Dendritic cell treated with granulocyte-macrophage colony-stimulating factor and Interleukin-4, amounts not matched to agents 40 ng/mL and 50 ng/mL, for 4 days (primary cell): ENCODE data around the gene ECHS1.
"Not testable (repeated sequence)": the region's sequence is repeated elsewhere in the genome, so short reads cannot be mapped to it uniquely, and the experiment has no call there.

ENCODE experiments used
- H3K27ac Mint-ChIP-seq: one replicate; pipeline ENCODE4 v1.8.0; 2022; ENCODE audit warnings: mild to moderate bottlenecking, mixed read lengths
- H3K27me3 Mint-ChIP-seq: one replicate; pipeline ENCODE4 v1.8.0; 2022; ENCODE audit warnings: mild to moderate bottlenecking, mixed read lengths
- H3K36me3 Mint-ChIP-seq: one replicate; pipeline ENCODE4 v1.8.0; 2022; ENCODE audit warnings: low read depth, mixed read lengths
- H3K4me1 Mint-ChIP-seq: one replicate; pipeline ENCODE4 v1.8.0; 2022; ENCODE audit warnings: low read depth, mixed read lengths
- H3K4me3 Mint-ChIP-seq: one replicate; pipeline ENCODE4 v1.8.0; 2022; ENCODE audit warnings: mild to moderate bottlenecking, moderate library complexity, mixed read lengths
- H3K9me3 Mint-ChIP-seq: one replicate; pipeline ENCODE4 v1.8.0; 2022; ENCODE audit warnings: mixed read lengths
- intact Hi-C: fragments of 100-400 bp; cut with micrococcal nuclease; formaldehyde crosslinking; loops from one replicate; pipeline ENCODE4 v1.15.0; 2022

ECHS1 gene

GRCh38 chr10:133327651-133328357 lies 45.4 kb downstream of the ECHS1 start:
- Mint-ChIP-seq H3K4me1 (peaks cover 25% of the 10 kb centered on the region), H3K27ac (no peak overlapping the region), H3K27me3 (peaks cover 84% of the 10 kb centered on the region), H3K36me3 (no peaks in the 10 kb centered on the region), H3K9me3 (no peaks in the 10 kb centered on the region), H3K4me3 (no peak overlapping the region)
- intact Hi-C loops = loop anchor here (5.0 kb wide), 1 partner anchor 189 kb away; no protein-coding TSS in a partner anchor

DNA sequence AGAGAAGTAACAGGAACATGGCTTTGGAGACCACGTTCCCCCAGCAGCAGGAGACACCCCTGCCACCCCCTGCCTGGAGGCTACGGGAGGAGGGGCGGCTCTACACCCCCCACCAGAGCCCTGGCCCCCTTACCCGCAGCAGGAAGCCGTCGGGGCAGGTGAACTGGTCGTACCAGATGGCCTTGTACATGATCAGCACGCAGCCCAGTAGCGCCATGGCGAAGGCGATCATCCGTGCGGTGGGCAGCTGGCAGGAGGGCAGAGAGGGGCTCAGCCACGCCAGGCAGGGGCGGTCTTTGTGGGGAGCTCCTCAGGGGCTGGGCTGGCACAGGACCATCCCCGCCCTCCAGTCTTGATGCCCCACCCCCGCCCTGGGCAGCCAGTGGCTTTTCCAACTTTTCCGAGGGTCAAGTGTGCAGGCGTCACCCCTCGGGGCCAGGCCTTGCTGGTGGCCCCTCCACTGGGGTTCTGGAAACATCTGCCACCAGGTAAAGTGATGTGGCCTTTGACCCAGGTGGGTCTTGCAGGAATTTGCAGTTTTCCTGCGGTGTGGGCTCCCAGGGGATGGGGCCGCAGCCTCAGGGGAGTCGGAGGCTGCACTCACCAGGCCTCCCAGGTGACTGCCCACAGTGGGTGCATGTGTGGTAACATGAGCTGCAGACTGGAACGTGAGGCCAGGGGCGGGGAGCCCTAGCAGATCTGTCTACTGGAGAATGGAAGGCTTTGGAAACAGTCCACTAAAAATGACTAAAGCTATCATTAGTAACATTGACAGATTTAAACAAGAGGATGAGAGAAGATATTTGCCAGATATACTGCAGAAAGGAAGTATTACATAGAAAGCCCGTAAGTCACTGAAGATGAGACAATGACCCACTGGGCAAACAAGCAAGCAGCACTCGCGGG lies 46.2 kb downstream of the ECHS1 start:
- Mint-ChIP-seq H3K4me3 (no peak overlapping the region), H3K9me3 (no peaks in the 10 kb centered on the region), H3K36me3 (no peaks in the 10 kb centered on the region), H3K27me3 (peaks cover 76% of the 10 kb centered on the region), H3K4me1 (peaks cover 20% of the 10 kb centered on the region), H3K27ac (no peak overlapping the region)
- intact Hi-C loops = loop anchor here (5.0 kb wide), 1 partner anchor 190 kb away; no protein-coding TSS in a partner anchor

- Mint-ChIP-seq H3K36me3 (no peaks in the 10 kb centered on the region), H3K27ac (peak overlapping the region; percentile 42), H3K27me3 (peaks cover 72% of the 10 kb centered on the region), H3K9me3 (no peaks in the 10 kb centered on the region), H3K4me1 (peaks cover 20% of the 10 kb centered on the region), H3K4me3 (no peak overlapping the region)
- intact Hi-C loops = loop anchor here (5.0 kb wide), 1 partner anchor 191 kb away; no protein-coding TSS in a partner anchor
These were observed 47.0 kb downstream of the ECHS1 start for GRCh38 chr10:133326223-133326551.

GRCh38 chr10:133325440-133326222 lies 47.5 kb downstream of the ECHS1 start:
- peak overlapping the region; percentile 42 for H3K27ac Mint-ChIP-seq
- peak overlapping the region; percentile 64 for H3K4me3 Mint-ChIP-seq
- peaks cover 66% of the 10 kb centered on the region for H3K27me3 Mint-ChIP-seq
- H3K36me3 Mint-ChIP-seq = no peaks in the 10 kb centered on the region
- peaks cover 20% of the 10 kb centered on the region for H3K4me1 Mint-ChIP-seq
- no peaks in the 10 kb centered on the region for H3K9me3 Mint-ChIP-seq
- intact Hi-C loops = loop anchor here (5.0 kb wide), 1 partner anchor 192 kb away; no protein-coding TSS in a partner anchor

DNA sequence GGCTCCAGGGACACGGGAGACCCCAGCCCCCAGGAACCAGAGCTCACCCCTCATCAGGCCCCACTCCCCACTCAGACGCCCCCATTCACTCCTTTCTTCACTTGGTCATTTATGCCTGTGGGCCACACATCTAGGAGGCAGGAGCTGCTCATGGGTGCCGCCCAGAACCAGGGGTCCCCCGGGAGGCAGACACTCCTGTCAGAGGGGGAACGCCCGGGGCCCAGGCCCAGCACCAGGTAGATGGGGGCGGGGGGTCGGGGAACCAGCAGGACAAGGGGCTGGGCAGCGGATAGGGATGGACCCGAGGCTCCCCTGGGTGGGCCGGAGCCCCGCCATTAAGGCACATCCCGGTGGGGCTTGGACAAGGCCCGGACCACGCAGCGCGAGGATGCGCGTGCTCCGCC lies 48.3 kb downstream of the ECHS1 start:
- intact Hi-C loops = loop anchor here (5.0 kb wide), 1 partner anchor 192 kb away; no protein-coding TSS in a partner anchor

DNA sequence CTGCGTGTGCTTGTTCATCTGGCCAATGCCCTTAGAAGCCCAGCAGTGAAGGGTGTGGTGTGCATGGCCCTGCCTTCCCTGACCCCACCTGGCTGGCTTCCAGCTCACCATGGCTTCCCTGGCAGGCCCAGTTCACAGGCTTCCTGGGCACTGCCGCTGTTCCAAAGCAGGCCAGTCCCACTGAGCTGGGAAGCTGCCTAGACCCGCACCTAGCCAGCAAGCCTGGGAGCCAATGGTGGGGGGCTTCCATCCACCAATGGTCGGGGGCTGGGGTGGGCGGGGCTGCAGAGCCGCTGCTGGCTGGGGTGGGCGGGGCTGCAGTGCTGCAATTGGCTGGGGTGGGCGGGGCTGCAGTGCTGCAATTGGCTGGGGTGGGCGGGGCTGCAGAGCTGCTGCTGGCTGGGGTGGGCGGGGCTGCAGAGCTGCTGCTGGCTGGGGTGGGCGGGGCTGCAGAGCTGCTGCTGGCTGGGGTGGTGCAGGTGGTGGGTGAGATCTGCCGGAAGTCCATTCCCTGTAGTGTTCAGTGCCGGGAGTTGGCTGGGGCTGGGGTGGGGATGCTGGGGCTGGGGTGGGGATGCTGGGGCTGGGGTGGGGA lies 48.9 kb downstream of the ECHS1 start:
- H3K9me3 Mint-ChIP-seq = no peaks in the 10 kb centered on the region
- no peak overlapping the region for H3K27ac Mint-ChIP-seq
- H3K36me3 Mint-ChIP-seq = no peaks in the 10 kb centered on the region
- H3K4me3 Mint-ChIP-seq = no peak overlapping the region
- intact Hi-C loops = no loop called here
- H3K4me1 Mint-ChIP-seq = peaks cover 17% of the 10 kb centered on the region
- H3K27me3 Mint-ChIP-seq = peaks cover 66% of the 10 kb centered on the region

More for the DNA sequence above, 48.3 kb downstream of the ECHS1 start:
- H3K4me3 Mint-ChIP-seq = no peak overlapping the region
- H3K27ac Mint-ChIP-seq = no peak overlapping the region
- peaks cover 67% of the 10 kb centered on the region for H3K27me3 Mint-ChIP-seq
- H3K4me1 Mint-ChIP-seq = peaks cover 17% of the 10 kb centered on the region
- no peaks in the 10 kb centered on the region for H3K36me3 Mint-ChIP-seq
- H3K9me3 Mint-ChIP-seq = no peaks in the 10 kb centered on the region

- H3K27me3 Mint-ChIP-seq = peaks cover 52% of the 10 kb centered on the region
- intact Hi-C loops = not testable (repeated sequence)
These were observed 51.0 kb downstream of the ECHS1 start for GRCh38 chr10:133322064-133322709.

GRCh38 chr10:133320852-133321422 lies 52.2 kb downstream of the ECHS1 start:
- H3K4me1 Mint-ChIP-seq = peaks cover 21% of the 10 kb centered on the region
- H3K4me3 Mint-ChIP-seq, H3K9me3 Mint-ChIP-seq, H3K36me3 Mint-ChIP-seq, H3K27ac Mint-ChIP-seq, intact Hi-C loops: not testable (repeated sequence)
- peaks cover 44% of the 10 kb centered on the region for H3K27me3 Mint-ChIP-seq

More at GRCh38 chr10:133322064-133322709, 51.0 kb downstream of the ECHS1 start:
- H3K4me1 Mint-ChIP-seq = peaks cover 25% of the 10 kb centered on the region
- not testable (repeated sequence) for H3K9me3 Mint-ChIP-seq, H3K27ac Mint-ChIP-seq, H3K4me3 Mint-ChIP-seq, H3K36me3 Mint-ChIP-seq

GRCh38 chr10:133318494-133319127 lies 54.5 kb downstream of the ECHS1 start:
- H3K9me3 Mint-ChIP-seq = no peaks in the 10 kb centered on the region
- H3K4me3 Mint-ChIP-seq = peak overlapping the region; percentile 73
- peaks cover 6% of the 10 kb centered on the region for H3K36me3 Mint-ChIP-seq
- intact Hi-C loops = loop anchor here (5.0 kb wide), 1 partner anchor 176 kb away; no protein-coding TSS in a partner anchor
- peaks cover 17% of the 10 kb centered on the region for H3K4me1 Mint-ChIP-seq
- H3K27me3 Mint-ChIP-seq = peaks cover 41% of the 10 kb centered on the region
- H3K27ac Mint-ChIP-seq = no peak overlapping the region

DNA sequence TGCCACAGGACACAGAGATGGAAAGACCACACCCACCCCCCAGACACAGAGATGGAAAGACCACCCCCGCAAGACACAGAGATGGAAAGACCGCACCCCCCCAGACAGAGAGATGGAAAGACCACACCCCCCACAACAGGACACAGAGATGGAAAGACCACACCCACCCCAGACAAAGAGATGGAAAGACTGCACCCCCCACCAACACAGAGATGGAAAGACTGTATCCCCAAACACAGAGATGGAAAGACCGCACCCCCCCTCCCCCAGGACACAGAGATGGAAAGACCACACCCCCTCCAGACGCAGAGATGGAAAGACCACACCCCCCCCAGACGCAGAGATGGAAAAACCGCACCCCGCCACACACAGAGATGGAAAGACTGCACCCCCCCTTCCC lies 56.4 kb downstream of the ECHS1 start:
- intact Hi-C loops = loop anchor here (5.0 kb wide), 1 partner anchor 174 kb away; no protein-coding TSS in a partner anchor
- Mint-ChIP-seq H3K27me3 (peaks cover 35% of the 10 kb centered on the region), H3K4me3 (no peak overlapping the region), H3K27ac (no peak overlapping the region), H3K9me3 (no peaks in the 10 kb centered on the region), H3K4me1 (peaks cover 17% of the 10 kb centered on the region), H3K36me3 (peaks cover 22% of the 10 kb centered on the region)

- Mint-ChIP-seq H3K27me3 (peaks cover 32% of the 10 kb centered on the region), H3K4me3 (no peak overlapping the region), H3K27ac (no peak overlapping the region), H3K4me1 (peaks cover 17% of the 10 kb centered on the region), H3K9me3 (no peaks in the 10 kb centered on the region), H3K36me3 (peaks cover 27% of the 10 kb centered on the region)
- intact Hi-C loops = loop anchor here (5.0 kb wide), 1 partner anchor 174 kb away; no protein-coding TSS in a partner anchor
These were observed 56.9 kb downstream of the ECHS1 start for GRCh38 chr10:133316266-133316665.

GRCh38 chr10:133315847-133316246 lies 57.3 kb downstream of the ECHS1 start:
- Mint-ChIP-seq H3K4me1 (peaks cover 17% of the 10 kb centered on the region), H3K27ac (no peak overlapping the region), H3K9me3 (no peaks in the 10 kb centered on the region), H3K4me3 (no peak overlapping the region), H3K36me3 (peaks cover 31% of the 10 kb centered on the region), H3K27me3 (peaks cover 32% of the 10 kb centered on the region)
- intact Hi-C loops = loop anchor here (5.0 kb wide), 1 partner anchor 174 kb away; no protein-coding TSS in a partner anchor
